Keratinocyte (primary cell): Measurements from ENCODE around the gene ZNF19. TPM values are rescaled to one million over a fixed set of nuclear protein-coding genes. Genes with fewer than 3 reads are reported as not detected.

Experiments used
- DNase-seq: peaks from one replicate; pipeline ENCODE4 v3.0.0-alpha.2; 2011; ENCODE audit warnings: low read depth, missing footprints, low spot score
- FAIRE-seq: peaks from 2 replicates; lab custom pipeline; 2011; peaks lifted over from hg19 to GRCh38; lab: Jason Lieb, UNC
- H2AFZ ChIP-seq: 2 replicates; pipeline ENCODE4 v1.6.0; 2012; ENCODE audit warnings: low read length, control low read depth, inconsistent platforms; ENCODE audit not compliant: control insufficient read depth
- H3K27ac ChIP-seq: 2 replicates; pipeline ENCODE4 v1.5.1; 2011; ENCODE audit warnings: low read length; ENCODE audit not compliant: control insufficient read depth, insufficient read depth
- H3K27me3 ChIP-seq: 3 replicates; pipeline ENCODE4 v1.6.0; 2011; ENCODE audit warnings: low read length; ENCODE audit not compliant: control insufficient read depth, insufficient read depth; ENCODE audit errors: extremely low read depth
- H3K36me3 ChIP-seq, 2 experiments: 2 replicates in 1 of 2; 3 replicates in 1 of 2; pipeline ENCODE4 v1.5.1; 2011; ENCODE audit warnings: low read length in 2 of 2, mild to moderate bottlenecking in 1 of 2; ENCODE audit not compliant: control insufficient read depth in 2 of 2, insufficient read depth in 2 of 2; ENCODE audit errors: extremely low read depth in 1 of 2
- H3K4me1 ChIP-seq: 3 replicates; pipeline ENCODE4 v1.5.1; 2011; ENCODE audit warnings: low read length; ENCODE audit not compliant: control insufficient read depth, insufficient read depth; ENCODE audit errors: extremely low read depth
- H3K4me2 ChIP-seq: 3 replicates; pipeline ENCODE4 v1.6.0; 2011; ENCODE audit warnings: low read depth, low read length; ENCODE audit not compliant: control insufficient read depth, insufficient read depth; ENCODE audit errors: extremely low read depth
- H3K4me3 ChIP-seq, 3 experiments: fragments of 200-600 bp in 1 of 3; sonication (generic) in 1 of 3; 2 replicates in 2 of 3; 3 replicates in 1 of 3; pipeline ENCODE4 v1.5.1; 2011 to 2016; ENCODE audit warnings: low read length in 3 of 3, mild to moderate bottlenecking in 3 of 3, control low read depth in 2 of 3, inconsistent platforms in 1 of 3, low read depth in 1 of 3, mixed read lengths in 1 of 3, mixed run types in 1 of 3, moderate library complexity in 1 of 3; ENCODE audit not compliant: control insufficient read depth in 2 of 3, insufficient read depth in 2 of 3; ENCODE audit errors: extremely low read depth in 1 of 3
- H3K79me2 ChIP-seq: 2 replicates; pipeline ENCODE4 v1.6.0; 2012; ENCODE audit warnings: low read length; ENCODE audit not compliant: control insufficient read depth, insufficient read depth
- H3K9ac ChIP-seq: 3 replicates; pipeline ENCODE4 v1.6.0; 2011; ENCODE audit warnings: low read length; ENCODE audit not compliant: control insufficient read depth, insufficient read depth; ENCODE audit errors: extremely low read depth
- H3K9me1 ChIP-seq: 3 replicates; pipeline ENCODE4 v1.6.0; 2011; ENCODE audit warnings: low read length; ENCODE audit not compliant: control insufficient read depth, insufficient read depth; ENCODE audit errors: extremely low read depth
- H3K9me3 ChIP-seq: 2 replicates; pipeline ENCODE4 v1.5.1; 2012; ENCODE audit warnings: low read depth, low read length; ENCODE audit not compliant: control insufficient read depth
- H4K20me1 ChIP-seq: 3 replicates; pipeline ENCODE4 v1.6.0; 2011; ENCODE audit warnings: low read length; ENCODE audit not compliant: control insufficient read depth, insufficient read depth; ENCODE audit errors: extremely low read depth
- EZH2 ChIP-seq: IDR thresholded peaks from one replicate; pipeline ENCODE4 v1.6.1; 2012; ENCODE audit warnings: inconsistent platforms, mild to moderate bottlenecking, low read length, moderate library complexity
- dilution Hi-C: fragments of 300-500 bp; cut with MboI; formaldehyde crosslinking; loops from one replicate; pipeline ENCODE4 v1.7.0; 2020; ENCODE audit warnings: low sequenced_read_pairs; ENCODE audit not compliant: extremely low pct_ligation_motif_present
- polyA plus RNA-seq, 5 experiments: library from polyadenylated mRNA; depleted of rRNA in 3 of 5; stranded (reverse) in 3 of 5; stranded (forward) in 1 of 5; unstranded in 1 of 5; fragments of >200 nt; gene quantifications; 1 replicate in 1 of 5; 2 replicates in 3 of 5; 3 replicates in 1 of 5; pipeline versions ENCODE4 v1.2.1 to v1.2.3, GENCODE V29; 2011 to 2012; ENCODE audit warnings: missing spikeins in 2 of 5, low read depth in 1 of 5, low replicate concordance in 1 of 5
- TF ChIP-seq, protein P1 (sequence below), 3 experiments: IDR thresholded peaks in 1 of 3; conservative IDR thresholded peaks in 1 of 3; optimal IDR thresholded peaks in 1 of 3; 2 replicates in 2 of 3; 3 replicates in 1 of 3; pipeline versions ENCODE3 to v1.5.1; 2011; ENCODE audit warnings: low read length in 3 of 3, mild to moderate bottlenecking in 3 of 3, moderate library complexity in 2 of 3, control low read depth in 1 of 3, inconsistent platforms in 1 of 3; ENCODE audit not compliant: insufficient read depth in 2 of 3; ENCODE audit errors: extremely low read depth in 1 of 3

Gene ZNF19
- polyA plus RNA-seq, 1 donor (not counting 4 experiments of a cell fraction or from before 2014, with no cell fraction given): 1.7 TPM

- no peak for DNase-seq
- FAIRE-seq: peak; percentile 82
Observed at GRCh38 chr16:71526111-71526631, 37.0 kb upstream of the ZNF19 start, which contains the start of gene CHST4. TSS of gene CHST4 (plus strand) at chr16:71526426. CDS start at chr16:71536678, 10,252 bp downstream.

GRCh38 chr16:71524566-71525553, 35.7 kb upstream of the ZNF19 start:
- Histone ChIP-seq H3K9me1 (no peaks in the 10 kb centered on the region), H3K9ac (no peak overlapping the region), H3K27ac (no peak overlapping the region), H3K27me3 (no peaks in the 10 kb centered on the region), H3K79me2 (no peaks in the 10 kb centered on the region), H3K36me3 (no peaks in the 10 kb centered on the region), H3K4me2 (peak overlapping the region; percentile 46), H3K4me3 (peak overlapping the region in 1 of 3 experiments; percentile 13), H3K9me3 (no peaks in the 10 kb centered on the region), H4K20me1 (no peaks in the 10 kb centered on the region), H3K4me1 (peaks cover 17% of the 10 kb centered on the region), H2AFZ (peak overlapping the region; percentile 50)
- DNase-seq: no peak
- peak; percentile 43 for FAIRE-seq
- no peak for TF ChIP-seq EZH2
- TF ChIP-seq, protein P1, sequence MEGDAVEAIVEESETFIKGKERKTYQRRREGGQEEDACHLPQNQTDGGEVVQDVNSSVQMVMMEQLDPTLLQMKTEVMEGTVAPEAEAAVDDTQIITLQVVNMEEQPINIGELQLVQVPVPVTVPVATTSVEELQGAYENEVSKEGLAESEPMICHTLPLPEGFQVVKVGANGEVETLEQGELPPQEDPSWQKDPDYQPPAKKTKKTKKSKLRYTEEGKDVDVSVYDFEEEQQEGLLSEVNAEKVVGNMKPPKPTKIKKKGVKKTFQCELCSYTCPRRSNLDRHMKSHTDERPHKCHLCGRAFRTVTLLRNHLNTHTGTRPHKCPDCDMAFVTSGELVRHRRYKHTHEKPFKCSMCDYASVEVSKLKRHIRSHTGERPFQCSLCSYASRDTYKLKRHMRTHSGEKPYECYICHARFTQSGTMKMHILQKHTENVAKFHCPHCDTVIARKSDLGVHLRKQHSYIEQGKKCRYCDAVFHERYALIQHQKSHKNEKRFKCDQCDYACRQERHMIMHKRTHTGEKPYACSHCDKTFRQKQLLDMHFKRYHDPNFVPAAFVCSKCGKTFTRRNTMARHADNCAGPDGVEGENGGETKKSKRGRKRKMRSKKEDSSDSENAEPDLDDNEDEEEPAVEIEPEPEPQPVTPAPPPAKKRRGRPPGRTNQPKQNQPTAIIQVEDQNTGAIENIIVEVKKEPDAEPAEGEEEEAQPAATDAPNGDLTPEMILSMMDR (optimal IDR thresholded peaks at IDR 0.05 in 1 of 3, IDR thresholded peaks at IDR 0.05 in 1 of 3, conservative IDR thresholded peaks at IDR 0.05 in 1 of 3; ENCODE audit: extremely low read depth in 1 of 3, insufficient read depth in 2 of 3, low read length in 3 of 3): no peak
- dilution Hi-C loops: no loop called here

More at GRCh38 chr16:71526111-71526631, 37.0 kb upstream of the ZNF19 start, which contains the start of gene CHST4:
- H3K27ac ChIP-seq: no peak within 1 kb of the TSS
- H3K9ac ChIP-seq: no peak within 1 kb of the TSS
- peak within 1 kb of the TSS in 1 of 3 experiments; percentile 13 for H3K4me3 ChIP-seq
- no peaks in the 10 kb centered on the region for H3K79me2 ChIP-seq
- peaks cover 17% of the 10 kb centered on the region for H3K4me1 ChIP-seq
- H3K9me3 ChIP-seq: no peaks in the 10 kb centered on the region
- H4K20me1 ChIP-seq: no peaks in the 10 kb centered on the region
- no peaks in the 10 kb centered on the region for H3K9me1 ChIP-seq
- no peaks in the 10 kb centered on the region for H3K36me3 ChIP-seq
- peak within 1 kb of the TSS; percentile 50 for H2AFZ ChIP-seq
- TF ChIP-seq, protein P1 (optimal IDR thresholded peaks at IDR 0.05 in 1 of 3, IDR thresholded peaks at IDR 0.05 in 1 of 3, conservative IDR thresholded peaks at IDR 0.05 in 1 of 3; ENCODE audit: extremely low read depth in 1 of 3, insufficient read depth in 2 of 3, low read length in 3 of 3): no peak
- TF ChIP-seq EZH2: no peak
- no peaks in the 10 kb centered on the region for H3K27me3 ChIP-seq
- peak within 1 kb of the TSS; percentile 58 for H3K4me2 ChIP-seq
- dilution Hi-C loops: no loop called here
